Left ventricle myocardium inferior (tissue), 1 donor: ENCODE data around the gene EIF3D. TPM values are rescaled to one million over a fixed set of nuclear protein-coding genes. Genes with fewer than 3 reads are reported as not detected.

Source experiments
- DNase-seq: peaks from one replicate; pipeline ENCODE4 v3.0.0-alpha.2; 2020
- H3K27ac ChIP-seq: fragments of 200-600 bp; replicated peaks from 2 replicates; pipeline ENCODE4 v1.8.0; 2021
- H3K27me3 ChIP-seq: fragments of 200-600 bp; 2 replicates; pipeline ENCODE4 v1.8.0; 2021; ENCODE audit warnings: low read depth
- H3K36me3 ChIP-seq: fragments of 200-600 bp; 2 replicates; pipeline ENCODE4 v1.8.0; 2021
- H3K4me1 ChIP-seq: fragments of 200-600 bp; 2 replicates; pipeline ENCODE4 v1.8.0; 2021
- H3K4me3 ChIP-seq: fragments of 200-600 bp; 2 replicates; pipeline ENCODE4 v1.8.0; 2021; ENCODE audit warnings: mild to moderate bottlenecking, moderate library complexity
- H3K9me3 ChIP-seq: fragments of 200-600 bp; replicated peaks from 2 replicates; pipeline ENCODE4 v1.8.0; 2021
- intact Hi-C: fragments of 100-400 bp; cut with micrococcal nuclease; formaldehyde crosslinking; loops from one replicate; pipeline ENCODE4 v1.11.0; 2022
- total RNA-seq: library from RNA; stranded (reverse); fragmentation: NEBNext Ultra II Directional; extraction: Animal tissue kit (Norgen Biotek cat#: 25700); gene quantifications from one replicate; pipeline ENCODE4 v1.2.1, GENCODE V29; 2021
- TF ChIP-seq, protein P1 (sequence below): fragments of 200-600 bp; IDR thresholded peaks from 2 replicates; pipeline ENCODE4 v1.8.0; 2021; ENCODE audit warnings: antibody characterized with exemption, mild to moderate bottlenecking, borderline replicate concordance
- donor health status: DM: no; HTN: yes; CAD: no; lungs with severe emphysema.

The EIF3D gene
- total RNA-seq, 1 donor from 2014 or later: 75.4 TPM

DNA sequence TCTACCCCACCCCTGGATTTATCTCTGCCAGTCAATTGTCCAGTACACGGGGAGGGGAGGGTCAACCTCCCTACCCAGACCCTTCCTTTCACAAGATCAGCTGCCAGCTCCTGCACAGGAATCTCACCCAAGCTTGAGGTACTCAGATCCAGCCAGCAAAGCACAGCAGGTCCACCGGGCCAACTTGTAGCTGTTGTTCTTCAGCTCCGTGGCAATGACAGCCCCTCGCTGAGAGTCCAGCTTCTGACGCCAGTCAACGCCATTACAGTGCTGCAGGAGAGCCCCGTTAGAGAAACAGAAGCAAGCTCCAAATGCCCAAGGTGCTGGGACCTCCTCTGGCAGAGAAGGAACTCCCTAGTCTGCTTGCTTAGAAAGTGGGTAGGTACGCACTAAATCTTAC lies 16.6 kb downstream of the EIF3D start:
- H3K27ac ChIP-seq: no peak overlapping the region
- peaks cover 75% of the 10 kb centered on the region for H3K36me3 ChIP-seq
- H3K27me3 ChIP-seq: no peaks in the 10 kb centered on the region
- intact Hi-C loops: no loop called here
- no peak overlapping the region for H3K4me3 ChIP-seq
- peaks cover 3% of the 10 kb centered on the region for H3K4me1 ChIP-seq
- TF ChIP-seq, protein P1, sequence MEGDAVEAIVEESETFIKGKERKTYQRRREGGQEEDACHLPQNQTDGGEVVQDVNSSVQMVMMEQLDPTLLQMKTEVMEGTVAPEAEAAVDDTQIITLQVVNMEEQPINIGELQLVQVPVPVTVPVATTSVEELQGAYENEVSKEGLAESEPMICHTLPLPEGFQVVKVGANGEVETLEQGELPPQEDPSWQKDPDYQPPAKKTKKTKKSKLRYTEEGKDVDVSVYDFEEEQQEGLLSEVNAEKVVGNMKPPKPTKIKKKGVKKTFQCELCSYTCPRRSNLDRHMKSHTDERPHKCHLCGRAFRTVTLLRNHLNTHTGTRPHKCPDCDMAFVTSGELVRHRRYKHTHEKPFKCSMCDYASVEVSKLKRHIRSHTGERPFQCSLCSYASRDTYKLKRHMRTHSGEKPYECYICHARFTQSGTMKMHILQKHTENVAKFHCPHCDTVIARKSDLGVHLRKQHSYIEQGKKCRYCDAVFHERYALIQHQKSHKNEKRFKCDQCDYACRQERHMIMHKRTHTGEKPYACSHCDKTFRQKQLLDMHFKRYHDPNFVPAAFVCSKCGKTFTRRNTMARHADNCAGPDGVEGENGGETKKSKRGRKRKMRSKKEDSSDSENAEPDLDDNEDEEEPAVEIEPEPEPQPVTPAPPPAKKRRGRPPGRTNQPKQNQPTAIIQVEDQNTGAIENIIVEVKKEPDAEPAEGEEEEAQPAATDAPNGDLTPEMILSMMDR: no peak
- DNase-seq: no peak
- no peaks in the 10 kb centered on the region for H3K9me3 ChIP-seq

GRCh38 chr22:36510966-36511881 lies 17.7 kb downstream of the EIF3D start:
- intact Hi-C loops: no loop called here
- H3K27ac ChIP-seq: no peak overlapping the region
- no peak for DNase-seq

DNA sequence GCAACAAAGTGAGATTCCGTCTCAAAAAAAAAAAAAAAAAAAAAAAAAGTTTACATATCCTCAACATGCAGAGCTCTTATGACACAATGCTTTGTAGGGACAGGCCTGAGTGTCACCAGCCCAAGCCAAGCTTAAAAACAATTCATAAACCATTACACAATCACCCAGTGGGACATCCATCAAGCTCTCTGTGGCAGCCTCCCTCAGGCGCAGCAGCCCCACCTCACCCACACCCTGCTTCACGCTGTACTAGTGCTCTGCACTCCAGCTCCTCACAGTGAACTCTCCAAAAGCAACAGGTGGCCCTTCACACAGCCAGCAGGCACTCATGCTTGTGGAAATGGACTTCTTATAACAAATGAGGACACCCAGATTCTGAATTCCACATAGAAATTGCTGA lies 18.6 kb downstream of the EIF3D start:
- Histone ChIP-seq H3K27ac (no peak overlapping the region), H3K4me1 (peaks cover 21% of the 10 kb centered on the region), H3K27me3 (no peaks in the 10 kb centered on the region), H3K9me3 (no peaks in the 10 kb centered on the region), H3K36me3 (peaks cover 55% of the 10 kb centered on the region), H3K4me3 (no peak overlapping the region)
- intact Hi-C loops: no loop called here
- TF ChIP-seq, protein P1: no peak
- DNase-seq: no peak

More at GRCh38 chr22:36510966-36511881, 17.7 kb downstream of the EIF3D start:
- H3K36me3 ChIP-seq: peaks cover 64% of the 10 kb centered on the region
- H3K4me3 ChIP-seq: no peak overlapping the region
- H3K9me3 ChIP-seq: no peaks in the 10 kb centered on the region
- H3K4me1 ChIP-seq: peaks cover 13% of the 10 kb centered on the region
- no peaks in the 10 kb centered on the region for H3K27me3 ChIP-seq
- TF ChIP-seq, protein P1: peak; percentile 66

- Histone ChIP-seq H3K36me3 (peaks cover 27% of the 10 kb centered on the region), H3K4me1 (peaks cover 34% of the 10 kb centered on the region), H3K27me3 (no peaks in the 10 kb centered on the region), H3K27ac (peak overlapping the region; percentile 82), H3K4me3 (peak overlapping the region; percentile 74), H3K9me3 (no peaks in the 10 kb centered on the region)
- intact Hi-C loops: no loop called here
- no peak for DNase-seq
- TF ChIP-seq, protein P1: no peak
These were observed 21.4 kb downstream of the EIF3D start for GRCh38 chr22:36507518-36508010.

DNA sequence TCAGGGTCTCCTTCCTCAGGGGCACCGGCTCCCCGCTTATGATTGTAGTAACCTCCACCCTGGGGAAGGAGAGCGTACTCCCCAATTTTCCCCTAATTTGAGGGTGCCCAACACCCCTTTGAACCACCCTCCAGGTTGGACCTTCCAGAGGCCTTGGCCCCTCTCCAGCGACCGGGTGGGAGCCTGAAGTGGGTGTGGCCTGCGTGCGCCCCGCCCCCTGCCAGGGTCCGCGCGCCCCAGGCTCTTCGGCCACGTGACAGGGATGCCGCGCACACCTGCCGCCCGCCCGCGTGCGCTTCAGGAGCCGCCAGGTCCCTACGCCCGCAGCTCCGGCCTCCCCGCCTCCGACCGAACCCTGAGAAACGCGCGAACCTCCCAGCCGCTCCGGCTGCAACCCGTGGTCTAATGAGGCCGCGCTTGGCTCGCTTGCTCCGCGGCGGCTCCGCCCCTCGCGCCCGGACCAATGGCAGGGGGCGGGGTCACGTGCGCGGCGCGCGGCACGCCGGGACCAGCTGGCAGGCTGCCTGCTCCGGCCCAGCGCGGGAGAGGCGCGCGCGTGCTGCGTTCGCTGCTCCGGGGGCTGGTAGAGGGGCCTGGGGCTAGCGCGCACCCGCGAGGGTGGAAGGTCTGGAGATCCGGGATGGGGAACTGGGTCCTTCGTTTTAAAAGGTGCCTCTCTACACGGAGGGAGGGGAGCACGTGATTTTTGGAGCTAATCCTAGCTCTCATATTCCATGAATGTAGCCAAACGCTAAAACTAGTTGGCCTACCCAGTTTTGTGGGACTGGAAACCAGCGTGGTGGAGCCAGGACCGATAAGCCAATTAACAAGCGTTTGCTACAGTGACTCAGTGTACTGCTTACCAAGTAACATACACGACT lies 22.1 kb downstream of the EIF3D start, which contains the start of gene FOXRED2:
FOXRED2 (minus strand) TSS at position 404 of the 881 bp plus-strand sequence. CDS start 618 bp downstream, outside the sequence.
- peak within 1 kb of the TSS; percentile 82 for H3K27ac ChIP-seq
- peak; percentile 90 for DNase-seq
- peaks cover 20% of the 10 kb centered on the region for H3K36me3 ChIP-seq
- peaks cover 34% of the 10 kb centered on the region for H3K4me1 ChIP-seq
- TF ChIP-seq, protein P1: no peak
- H3K9me3 ChIP-seq: no peaks in the 10 kb centered on the region
- H3K4me3 ChIP-seq: peak within 1 kb of the TSS; percentile 74
- no peaks in the 10 kb centered on the region for H3K27me3 ChIP-seq
- intact Hi-C loops: no loop called here
